GM12865 (cell line): ENCODE data around the gene CUX1.

ENCODE experiments used
- DNase-seq: peaks from one replicate; pipeline ENCODE4 v3.0.0; 2010; ENCODE audit warnings: low read depth
- H3K4me3 ChIP-seq: 2 replicates; pipeline ENCODE4 v1.5.1; 2011; ENCODE audit warnings: mild to moderate bottlenecking, low read depth, low read length, control low read depth
- CTCF ChIP-seq: IDR thresholded peaks from 2 replicates; pipeline ENCODE4 v1.5.1; 2011; ENCODE audit warnings: low read length, control low read depth, low read depth, inconsistent platforms; ENCODE audit not compliant: insufficient read depth; ENCODE audit errors: missing control alignments

CUX1 gene

GRCh38 chr7:102255501-102255900 lies 438.1 kb downstream of the CUX1 start:
- H3K4me3 ChIP-seq: no peak overlapping the region
- DNase-seq: no peak
- TF ChIP-seq CTCF: no peak

GRCh38 chr7:102255916-102256315 lies 438.5 kb downstream of the CUX1 start:
- no peak for DNase-seq
- no peak for TF ChIP-seq CTCF
- no peak overlapping the region for H3K4me3 ChIP-seq

GRCh38 chr7:102258073-102258748 lies 440.8 kb downstream of the CUX1 start:
- TF ChIP-seq CTCF: no peak

GRCh38 chr7:102258749-102259107 lies 441.3 kb downstream of the CUX1 start:
- DNase-seq: no peak
- TF ChIP-seq CTCF: no peak
- no peak overlapping the region for H3K4me3 ChIP-seq

More at GRCh38 chr7:102258073-102258748, 440.8 kb downstream of the CUX1 start:
- no peak overlapping the region for H3K4me3 ChIP-seq
- no peak for DNase-seq

GRCh38 chr7:102260856-102261255 lies 443.4 kb downstream of the CUX1 start:
- no peak overlapping the region for H3K4me3 ChIP-seq
- no peak for TF ChIP-seq CTCF
- no peak for DNase-seq

- no peak for DNase-seq
- TF ChIP-seq CTCF: no peak
- no peak overlapping the region for H3K4me3 ChIP-seq
Measured at GRCh38 chr7:102261451-102261850, 444.0 kb downstream of the CUX1 start.

GRCh38 chr7:102262546-102262945 lies 445.1 kb downstream of the CUX1 start:
- H3K4me3 ChIP-seq: no peak overlapping the region
- DNase-seq: no peak
- TF ChIP-seq CTCF: no peak
